GM23338 (cell line): Measurements from ENCODE around the gene CYSRT1. TPM values are rescaled to one million over a fixed set of nuclear protein-coding genes. Genes with fewer than 3 reads are reported as not detected.

ENCODE experiments used
- ATAC-seq: fragments of 200-7000 bp; cut with Tn5 transposase; 3 replicates; pipeline ENCODE4 v1.9.1; 2020
- DNase-seq: peaks from one replicate; pipeline ENCODE4 v3.0.0-alpha.2; 2015; ENCODE audit warnings: low spot score
- H2AFZ ChIP-seq: fragments of 200-600 bp; sonication (generic); 2 replicates; pipeline ENCODE4 v1.8.0; 2016; ENCODE audit warnings: antibody characterized with exemption, mild to moderate bottlenecking, moderate library complexity
- H3F3A ChIP-seq: fragments of 200-600 bp; sonication (generic); replicated peaks from 2 replicates; pipeline ENCODE4 v1.8.0; 2017; ENCODE audit warnings: antibody characterized with exemption, mixed run types, low read depth
- H3K27ac ChIP-seq: fragments of 200-600 bp; sonication (generic); 2 replicates; pipeline ENCODE4 v1.6.1; 2016; ENCODE audit warnings: low read depth
- H3K27me3 ChIP-seq: fragments of 200-600 bp; sonication (generic); 2 replicates; pipeline ENCODE4 v1.8.0; 2016; ENCODE audit warnings: mild to moderate bottlenecking, mixed run types, moderate library complexity; ENCODE audit not compliant: insufficient read depth
- H3K36me3 ChIP-seq: fragments of 200-600 bp; sonication (generic); 2 replicates; pipeline ENCODE4 v1.8.0; 2016; ENCODE audit warnings: mild to moderate bottlenecking; ENCODE audit not compliant: insufficient read depth
- H3K4me1 ChIP-seq: fragments of 200-600 bp; sonication (generic); 2 replicates; pipeline ENCODE4 v1.8.0; 2016; ENCODE audit warnings: mild to moderate bottlenecking, moderate library complexity; ENCODE audit not compliant: insufficient read depth
- H3K4me2 ChIP-seq: fragments of 200-600 bp; sonication (generic); 2 replicates; pipeline ENCODE4 v1.7.1; 2017; ENCODE audit warnings: mixed run types
- H3K4me3 ChIP-seq: fragments of 200-600 bp; sonication (generic); 2 replicates; pipeline ENCODE4 v1.6.1; 2016; ENCODE audit warnings: mixed run types
- H3K79me2 ChIP-seq: fragments of 200-600 bp; sonication (generic); replicated peaks from 2 replicates; pipeline ENCODE4 v1.8.0; 2017; ENCODE audit warnings: mild to moderate bottlenecking; ENCODE audit not compliant: insufficient read depth
- H3K9me2 ChIP-seq: fragments of 200-600 bp; sonication (generic); 2 replicates; pipeline ENCODE4 v1.8.0; 2017; ENCODE audit not compliant: insufficient read depth
- H4K20me1 ChIP-seq: fragments of 200-600 bp; sonication (generic); replicated peaks from 2 replicates; pipeline ENCODE4 v1.8.0; 2017; ENCODE audit warnings: mild to moderate bottlenecking; ENCODE audit not compliant: insufficient read depth
- H3K27ac Mint-ChIP-seq: 2 replicates; pipeline ENCODE4 v1.8.0; 2020; ENCODE audit warnings: inconsistent platforms, mild to moderate bottlenecking, moderate library complexity, mixed read lengths
- H3K27me3 Mint-ChIP-seq: 3 replicates; pipeline ENCODE4 v1.8.0; 2022; ENCODE audit warnings: low read depth, mild to moderate bottlenecking, moderate library complexity, mixed read lengths, inconsistent platforms; ENCODE audit not compliant: insufficient read depth, poor library complexity
- H3K36me3 Mint-ChIP-seq: 3 replicates; pipeline ENCODE4 v1.8.0; 2021; ENCODE audit warnings: low read depth, mild to moderate bottlenecking, inconsistent platforms, moderate library complexity, mixed read lengths
- H3K4me1 Mint-ChIP-seq: 3 replicates; pipeline ENCODE4 v1.8.0; 2020; ENCODE audit warnings: mild to moderate bottlenecking, inconsistent platforms, mixed read lengths
- H3K4me3 Mint-ChIP-seq: 3 replicates; pipeline ENCODE4 v1.8.0; 2021; ENCODE audit warnings: moderate library complexity, mild to moderate bottlenecking, inconsistent platforms, mixed read lengths
- H3K9me3 Mint-ChIP-seq: 3 replicates; pipeline ENCODE4 v1.8.0; 2020; ENCODE audit warnings: moderate library complexity, mild to moderate bottlenecking, inconsistent platforms, mixed read lengths
- CREB1 ChIP-seq: fragments of 250-450 bp; sonication (Bioruptor Pico); IDR thresholded peaks from 2 replicates; pipeline ENCODE4 v1.5.0; 2020; ENCODE audit warnings: low read depth, mild to moderate bottlenecking, moderate library complexity
- ETS1 ChIP-seq: IDR thresholded peaks from 2 replicates; pipeline ENCODE4 v1.6.1; 2016; ENCODE audit warnings: antibody characterized with exemption
- EZH2phosphoT487 ChIP-seq: fragments of 200-600 bp; sonication (generic); IDR thresholded peaks from one replicate; pipeline ENCODE4 v1.8.1; 2018; ENCODE audit warnings: antibody characterized with exemption; ENCODE audit not compliant: unreplicated experiment
- REST ChIP-seq: IDR thresholded peaks from one replicate; pipeline ENCODE4 v1.6.1; 2018; ENCODE audit warnings: antibody characterized with exemption; ENCODE audit not compliant: unreplicated experiment
- STAT1 ChIP-seq: IDR thresholded peaks from one replicate; pipeline ENCODE4 v1.6.1; 2016; ENCODE audit warnings: antibody characterized with exemption; ENCODE audit not compliant: unreplicated experiment
- ZNF331 ChIP-seq: fragments of 250-450 bp; sonication (Bioruptor Pico); IDR thresholded peaks from 2 replicates; pipeline ENCODE4 v1.5.0; 2020; ENCODE audit warnings: low read depth, mild to moderate bottlenecking, moderate library complexity
- polyA plus RNA-seq: library from polyadenylated mRNA; unstranded; fragments of >200 nt; fragmentation: Nextera tagmentation; extraction: Ambion mirVana; gene quantifications from 2 replicates; pipeline ENCODE4 v1.2.1, GENCODE V29; 2016
- total RNA-seq: library from RNA; depleted of rRNA; stranded (reverse); fragments of >200 nt; shearing (Covaris generic); gene quantifications from 2 replicates; pipeline ENCODE4 v1.2.3, GENCODE V29; 2014
- TF ChIP-seq, protein P1 (sequence below), 2 experiments: fragments of 200-600 bp in 1 of 2; sonication (generic) in 1 of 2; conservative IDR thresholded peaks; 2 replicates each; pipeline versions ENCODE4 v1.5.1 to v1.6.1; 2016 to 2017; ENCODE audit warnings: antibody characterized with exemption in 2 of 2, low read depth in 2 of 2, mild to moderate bottlenecking in 2 of 2, moderate library complexity in 1 of 2
- TF ChIP-seq, protein P2 (sequence below): fragments of 250-450 bp; sonication (Bioruptor Pico); IDR thresholded peaks from 2 replicates; pipeline ENCODE4 v1.5.0; 2020; ENCODE audit warnings: mild to moderate bottlenecking, moderate library complexity

CYSRT1 gene
- total and polyA plus RNA-seq, 2 experiments from 2014 or later, result 2.0 to 3.2 TPM

DNA sequence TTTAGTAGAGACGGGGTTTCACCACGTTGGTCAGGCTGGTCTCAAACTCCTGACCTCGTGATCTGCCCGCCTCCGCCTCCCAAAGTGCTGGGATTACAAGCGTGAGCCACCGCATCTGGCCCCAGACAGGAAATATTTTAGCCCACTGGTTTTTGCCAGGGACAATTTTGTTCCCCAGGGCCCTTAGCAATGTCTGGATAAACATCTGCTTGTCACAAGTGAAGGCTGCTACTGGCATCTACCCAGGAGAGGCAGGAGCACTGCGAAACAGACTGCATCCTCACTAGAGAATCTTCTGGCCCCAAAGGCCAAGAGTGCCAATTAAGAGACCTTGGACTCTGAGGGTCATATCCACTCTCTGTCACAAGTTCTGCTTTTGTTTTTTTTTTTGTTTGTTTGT is 22.0 kb upstream of the CYSRT1 start (continued):
- TF ChIP-seq, protein P1, sequence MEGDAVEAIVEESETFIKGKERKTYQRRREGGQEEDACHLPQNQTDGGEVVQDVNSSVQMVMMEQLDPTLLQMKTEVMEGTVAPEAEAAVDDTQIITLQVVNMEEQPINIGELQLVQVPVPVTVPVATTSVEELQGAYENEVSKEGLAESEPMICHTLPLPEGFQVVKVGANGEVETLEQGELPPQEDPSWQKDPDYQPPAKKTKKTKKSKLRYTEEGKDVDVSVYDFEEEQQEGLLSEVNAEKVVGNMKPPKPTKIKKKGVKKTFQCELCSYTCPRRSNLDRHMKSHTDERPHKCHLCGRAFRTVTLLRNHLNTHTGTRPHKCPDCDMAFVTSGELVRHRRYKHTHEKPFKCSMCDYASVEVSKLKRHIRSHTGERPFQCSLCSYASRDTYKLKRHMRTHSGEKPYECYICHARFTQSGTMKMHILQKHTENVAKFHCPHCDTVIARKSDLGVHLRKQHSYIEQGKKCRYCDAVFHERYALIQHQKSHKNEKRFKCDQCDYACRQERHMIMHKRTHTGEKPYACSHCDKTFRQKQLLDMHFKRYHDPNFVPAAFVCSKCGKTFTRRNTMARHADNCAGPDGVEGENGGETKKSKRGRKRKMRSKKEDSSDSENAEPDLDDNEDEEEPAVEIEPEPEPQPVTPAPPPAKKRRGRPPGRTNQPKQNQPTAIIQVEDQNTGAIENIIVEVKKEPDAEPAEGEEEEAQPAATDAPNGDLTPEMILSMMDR (conservative IDR thresholded peaks at IDR 0.05; ENCODE audit: low read depth in 2 of 2), result no peak

DNA sequence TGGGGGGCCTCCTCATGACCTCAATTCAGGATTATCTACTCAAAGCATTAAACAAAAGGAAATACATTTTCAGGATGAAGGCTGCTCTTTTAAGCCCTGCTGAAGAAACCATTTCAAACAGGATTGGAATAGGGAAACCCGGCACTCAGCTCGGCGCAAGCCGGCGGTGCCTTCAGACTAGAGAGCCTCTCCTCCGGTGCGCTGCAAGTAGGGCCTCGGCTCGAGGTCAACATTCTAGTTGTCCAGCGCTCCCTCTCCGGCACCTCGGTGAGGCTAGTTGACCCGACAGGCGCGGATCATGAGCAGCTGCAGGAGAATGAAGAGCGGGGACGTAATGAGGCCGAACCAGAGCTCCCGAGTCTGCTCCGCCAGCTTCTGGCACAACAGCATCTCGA is 20.2 kb upstream of the CYSRT1 start:
- Histone ChIP-seq H3K36me3 (no peaks in the 10 kb centered on the region), H3K4me1 (peaks cover 24% of the 10 kb centered on the region), H3F3A (peaks cover 21% of the 10 kb centered on the region; the same call in 1 of the 2 replicates), H3K9me2 (no peaks in the 10 kb centered on the region), H3K79me2 (peaks cover 42% of the 10 kb centered on the region), H3K27me3 (no peaks in the 10 kb centered on the region), H3K27ac (no peak overlapping the region), H3K4me2 (peak overlapping the region; percentile 98), H2AFZ (no peak overlapping the region), H4K20me1 (peaks cover 14% of the 10 kb centered on the region), H3K4me3 (peak overlapping the region; percentile 98)
- Mint-ChIP-seq H3K27ac (peak overlapping the region; percentile 93), H3K4me3 (peak overlapping the region; percentile 97), H3K9me3 (no peaks in the 10 kb centered on the region), H3K36me3 (peaks cover 25% of the 10 kb centered on the region), H3K27me3 (peaks cover 22% of the 10 kb centered on the region), H3K4me1 (peaks cover 30% of the 10 kb centered on the region)
- no peak for ATAC-seq
- TF ChIP-seq CREB1 (CRISPR knock-in tag) (no peak), ZNF331 (CRISPR knock-in tag) (no peak), REST (no peak), ETS1 (no peak), EZH2phosphoT487 (no peak), STAT1 (no peak)
- TF ChIP-seq, protein P2, sequence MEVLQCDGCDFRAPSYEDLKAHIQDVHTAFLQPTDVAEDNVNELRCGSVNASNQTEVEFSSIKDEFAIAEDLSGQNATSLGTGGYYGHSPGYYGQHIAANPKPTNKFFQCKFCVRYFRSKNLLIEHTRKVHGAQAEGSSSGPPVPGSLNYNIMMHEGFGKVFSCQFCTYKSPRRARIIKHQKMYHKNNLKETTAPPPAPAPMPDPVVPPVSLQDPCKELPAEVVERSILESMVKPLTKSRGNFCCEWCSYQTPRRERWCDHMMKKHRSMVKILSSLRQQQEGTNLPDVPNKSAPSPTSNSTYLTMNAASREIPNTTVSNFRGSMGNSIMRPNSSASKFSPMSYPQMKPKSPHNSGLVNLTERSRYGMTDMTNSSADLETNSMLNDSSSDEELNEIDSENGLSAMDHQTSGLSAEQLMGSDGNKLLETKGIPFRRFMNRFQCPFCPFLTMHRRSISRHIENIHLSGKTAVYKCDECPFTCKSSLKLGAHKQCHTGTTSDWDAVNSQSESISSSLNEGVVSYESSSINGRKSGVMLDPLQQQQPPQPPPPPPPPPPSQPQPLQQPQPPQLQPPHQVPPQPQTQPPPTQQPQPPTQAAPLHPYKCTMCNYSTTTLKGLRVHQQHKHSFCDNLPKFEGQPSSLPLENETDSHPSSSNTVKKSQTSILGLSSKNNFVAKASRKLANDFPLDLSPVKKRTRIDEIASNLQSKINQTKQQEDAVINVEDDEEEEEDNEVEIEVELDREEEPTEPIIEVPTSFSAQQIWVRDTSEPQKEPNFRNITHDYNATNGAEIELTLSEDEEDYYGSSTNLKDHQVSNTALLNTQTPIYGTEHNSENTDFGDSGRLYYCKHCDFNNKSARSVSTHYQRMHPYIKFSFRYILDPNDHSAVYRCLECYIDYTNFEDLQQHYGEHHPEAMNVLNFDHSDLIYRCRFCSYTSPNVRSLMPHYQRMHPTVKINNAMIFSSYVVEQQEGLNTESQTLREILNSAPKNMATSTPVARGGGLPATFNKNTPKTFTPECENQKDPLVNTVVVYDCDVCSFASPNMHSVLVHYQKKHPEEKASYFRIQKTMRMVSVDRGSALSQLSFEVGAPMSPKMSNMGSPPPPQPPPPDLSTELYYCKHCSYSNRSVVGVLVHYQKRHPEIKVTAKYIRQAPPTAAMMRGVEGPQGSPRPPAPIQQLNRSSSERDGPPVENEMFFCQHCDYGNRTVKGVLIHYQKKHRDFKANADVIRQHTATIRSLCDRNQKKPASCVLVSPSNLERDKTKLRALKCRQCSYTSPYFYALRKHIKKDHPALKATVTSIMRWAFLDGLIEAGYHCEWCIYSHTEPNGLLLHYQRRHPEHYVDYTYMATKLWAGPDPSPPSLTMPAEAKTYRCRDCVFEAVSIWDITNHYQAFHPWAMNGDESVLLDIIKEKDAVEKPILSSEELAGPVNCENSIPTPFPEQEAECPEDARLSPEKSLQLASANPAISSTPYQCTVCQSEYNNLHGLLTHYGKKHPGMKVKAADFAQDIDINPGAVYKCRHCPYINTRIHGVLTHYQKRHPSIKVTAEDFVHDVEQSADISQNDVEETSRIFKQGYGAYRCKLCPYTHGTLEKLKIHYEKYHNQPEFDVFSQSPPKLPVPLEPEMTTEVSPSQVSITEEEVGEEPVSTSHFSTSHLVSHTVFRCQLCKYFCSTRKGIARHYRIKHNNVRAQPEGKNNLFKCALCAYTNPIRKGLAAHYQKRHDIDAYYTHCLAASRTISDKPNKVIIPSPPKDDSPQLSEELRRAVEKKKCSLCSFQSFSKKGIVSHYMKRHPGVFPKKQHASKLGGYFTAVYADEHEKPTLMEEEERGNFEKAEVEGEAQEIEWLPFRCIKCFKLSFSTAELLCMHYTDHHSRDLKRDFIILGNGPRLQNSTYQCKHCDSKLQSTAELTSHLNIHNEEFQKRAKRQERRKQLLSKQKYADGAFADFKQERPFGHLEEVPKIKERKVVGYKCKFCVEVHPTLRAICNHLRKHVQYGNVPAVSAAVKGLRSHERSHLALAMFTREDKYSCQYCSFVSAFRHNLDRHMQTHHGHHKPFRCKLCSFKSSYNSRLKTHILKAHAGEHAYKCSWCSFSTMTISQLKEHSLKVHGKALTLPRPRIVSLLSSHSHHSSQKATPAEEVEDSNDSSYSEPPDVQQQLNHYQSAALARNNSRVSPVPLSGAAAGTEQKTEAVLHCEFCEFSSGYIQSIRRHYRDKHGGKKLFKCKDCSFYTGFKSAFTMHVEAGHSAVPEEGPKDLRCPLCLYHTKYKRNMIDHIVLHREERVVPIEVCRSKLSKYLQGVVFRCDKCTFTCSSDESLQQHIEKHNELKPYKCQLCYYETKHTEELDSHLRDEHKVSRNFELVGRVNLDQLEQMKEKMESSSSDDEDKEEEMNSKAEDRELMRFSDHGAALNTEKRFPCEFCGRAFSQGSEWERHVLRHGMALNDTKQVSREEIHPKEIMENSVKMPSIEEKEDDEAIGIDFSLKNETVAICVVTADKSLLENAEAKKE, result no peak
- DNase-seq, result no peak
